CD8-positive, alpha-beta memory T cell (primary cell): Measurements from ENCODE around the gene RHBDL1. TPM values are rescaled to one million over a fixed set of nuclear protein-coding genes. Genes with fewer than 3 reads are reported as not detected.
A peak's percentile ranks its signal among the peaks of the same experiment; 100 is the strongest.

Experiments used
- CTCF ChIA-PET: fragments of 350-600 bp; sonication (Branson Sonifier 250); formaldehyde crosslinking; loops from one replicate; lab custom pipeline; 2021; ENCODE audit warnings: antibody characterized with exemption; lab: Charles Lee
- POLR2A ChIA-PET: fragments of 350-600 bp; sonication (Branson Sonifier 250); formaldehyde crosslinking; loops from one replicate; lab custom pipeline; 2021; ENCODE audit warnings: antibody characterized with exemption; lab: Charles Lee
- DNase-seq, 5 donors: peaks; one replicate each; pipeline versions ENCODE4 v3.0.0 to v3.0.0-alpha.2; 2020 to 2022; ENCODE audit warnings: mixed read lengths in 1 of 5
- H3K27ac ChIP-seq: one replicate; pipeline ENCODE4 v1.7.0; 2013; ENCODE audit warnings: low read depth, mild to moderate bottlenecking, low read length, moderate library complexity
- H3K27me3 ChIP-seq: 2 replicates; pipeline ENCODE4 v1.7.0; 2013; ENCODE audit warnings: low read length, mild to moderate bottlenecking; ENCODE audit not compliant: insufficient read depth, poor library complexity, severe bottlenecking
- H3K36me3 ChIP-seq: 2 replicates; pipeline ENCODE4 v1.7.0; 2013; ENCODE audit warnings: mild to moderate bottlenecking, low read length, moderate library complexity; ENCODE audit not compliant: insufficient read depth
- H3K4me1 ChIP-seq: 2 replicates; pipeline ENCODE4 v1.7.0; 2013; ENCODE audit warnings: mild to moderate bottlenecking, low read length, moderate library complexity; ENCODE audit not compliant: insufficient read depth
- H3K4me3 ChIP-seq: 2 replicates; pipeline ENCODE4 v1.7.0; 2013; ENCODE audit warnings: mild to moderate bottlenecking, low read length
- H3K9me3 ChIP-seq: 2 replicates; pipeline ENCODE4 v1.7.0; 2013; ENCODE audit warnings: mild to moderate bottlenecking, low read length
- H3K27ac Mint-ChIP-seq, 8 donors: one replicate each; pipeline ENCODE4 v1.8.0; 2020 to 2021; ENCODE audit warnings: mixed read lengths in 8 of 8, mild to moderate bottlenecking in 6 of 8, inconsistent platforms in 3 of 8, moderate library complexity in 3 of 8
- H3K27me3 Mint-ChIP-seq, 2 donors: one replicate each; pipeline ENCODE4 v1.8.0; 2020 to 2021; ENCODE audit warnings: mixed read lengths in 2 of 2, mild to moderate bottlenecking in 1 of 2, moderate library complexity in 1 of 2
- H3K36me3 Mint-ChIP-seq, 3 donors: one replicate each; pipeline ENCODE4 v1.8.0; 2020 to 2021; ENCODE audit warnings: mixed read lengths in 3 of 3, inconsistent platforms in 1 of 3, mild to moderate bottlenecking in 1 of 3
- H3K4me1 Mint-ChIP-seq, 3 donors: one replicate each; pipeline ENCODE4 v1.8.0; 2020 to 2021; ENCODE audit warnings: mixed read lengths in 3 of 3, inconsistent platforms in 1 of 3, mild to moderate bottlenecking in 1 of 3
- H3K4me3 Mint-ChIP-seq, 7 donors: one replicate each; pipeline ENCODE4 v1.8.0; 2020 to 2021; ENCODE audit warnings: mixed read lengths in 7 of 7, mild to moderate bottlenecking in 6 of 7, moderate library complexity in 4 of 7, inconsistent platforms in 2 of 7
- H3K9me3 Mint-ChIP-seq, 5 donors: one replicate each; pipeline ENCODE4 v1.8.0; 2020 to 2022; ENCODE audit warnings: mixed read lengths in 5 of 5, mild to moderate bottlenecking in 3 of 5, moderate library complexity in 2 of 5, inconsistent platforms in 1 of 5
- polyA plus RNA-seq: library from polyadenylated mRNA; unstranded; fragments of 300-500 nt; fragmentation: Illumina TruSeq; gene quantifications from one replicate; pipeline ENCODE4 v1.2.3, GENCODE V29; 2021
- total RNA-seq, 2 experiments: library from RNA; stranded (reverse); gene quantifications; one replicate each; pipeline ENCODE4 v1.2.3, GENCODE V29; 2021

Gene RHBDL1
- total and polyA plus RNA-seq, 3 experiments from 2014 or later: 0.29 to 0.44 (median 0.33) TPM

DNA sequence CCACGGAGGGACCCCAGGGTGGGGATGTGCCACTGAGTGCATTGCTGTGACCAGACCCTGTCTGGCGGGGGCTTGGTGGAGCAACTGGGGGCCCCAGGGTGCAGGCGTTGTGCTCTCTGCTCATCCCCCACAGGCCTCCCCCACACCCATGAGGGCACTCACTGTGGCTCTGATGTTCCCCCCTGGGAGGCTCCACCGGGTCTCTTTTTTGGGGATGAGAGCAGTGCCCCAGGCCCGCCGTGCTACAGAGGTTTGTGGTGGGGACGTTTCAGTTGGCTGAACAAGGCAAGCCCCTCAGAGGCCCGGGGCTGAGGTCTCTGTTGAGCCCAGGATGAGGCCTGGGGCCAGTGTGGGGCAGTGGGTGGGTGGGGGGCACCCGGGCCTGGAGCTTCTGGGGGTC, 48.2 kb downstream of the RHBDL1 start:
- DNase-seq: no peak
- H3K36me3 Mint-ChIP-seq: no peaks in the 10 kb centered on the region
- Histone ChIP-seq H3K27me3 (no peaks in the 10 kb centered on the region), H3K9me3 (no peaks in the 10 kb centered on the region), H3K36me3 (no peaks in the 10 kb centered on the region), H3K27ac (no peak overlapping the region), H3K4me1 (peaks cover 36% of the 10 kb centered on the region), H3K4me3 (no peak overlapping the region)
- H3K27me3 Mint-ChIP-seq: no peaks in the 10 kb centered on the region
- peak overlapping the region in 3 of 8 donors; percentile 47 to 87 (median 47) for H3K27ac Mint-ChIP-seq
- H3K4me3 Mint-ChIP-seq: peak overlapping the region in 3 of 7 donors; percentile 37 to 74 (median 52)
- no peaks in the 10 kb centered on the region for H3K9me3 Mint-ChIP-seq
- peaks cover 16 to 47% (median 18%) of the 10 kb centered on the region in 3 donors for H3K4me1 Mint-ChIP-seq
- ChIA-PET CTCF (interaction anchor here (7.2 to 22.8 kb wide), 2 partner anchors 9 to 13 kb away, joined by 59 to 332 read pairs; partner anchors contain the start of genes CIAO3, HAGHL and METRN), POLR2A (interaction anchor here (1.1 to 5.4 kb wide), 2 partner anchors 8 to 17 kb away, joined by 4 to 53 read pairs; partner anchors contain the start of genes CIAO3 and METRN)

DNA sequence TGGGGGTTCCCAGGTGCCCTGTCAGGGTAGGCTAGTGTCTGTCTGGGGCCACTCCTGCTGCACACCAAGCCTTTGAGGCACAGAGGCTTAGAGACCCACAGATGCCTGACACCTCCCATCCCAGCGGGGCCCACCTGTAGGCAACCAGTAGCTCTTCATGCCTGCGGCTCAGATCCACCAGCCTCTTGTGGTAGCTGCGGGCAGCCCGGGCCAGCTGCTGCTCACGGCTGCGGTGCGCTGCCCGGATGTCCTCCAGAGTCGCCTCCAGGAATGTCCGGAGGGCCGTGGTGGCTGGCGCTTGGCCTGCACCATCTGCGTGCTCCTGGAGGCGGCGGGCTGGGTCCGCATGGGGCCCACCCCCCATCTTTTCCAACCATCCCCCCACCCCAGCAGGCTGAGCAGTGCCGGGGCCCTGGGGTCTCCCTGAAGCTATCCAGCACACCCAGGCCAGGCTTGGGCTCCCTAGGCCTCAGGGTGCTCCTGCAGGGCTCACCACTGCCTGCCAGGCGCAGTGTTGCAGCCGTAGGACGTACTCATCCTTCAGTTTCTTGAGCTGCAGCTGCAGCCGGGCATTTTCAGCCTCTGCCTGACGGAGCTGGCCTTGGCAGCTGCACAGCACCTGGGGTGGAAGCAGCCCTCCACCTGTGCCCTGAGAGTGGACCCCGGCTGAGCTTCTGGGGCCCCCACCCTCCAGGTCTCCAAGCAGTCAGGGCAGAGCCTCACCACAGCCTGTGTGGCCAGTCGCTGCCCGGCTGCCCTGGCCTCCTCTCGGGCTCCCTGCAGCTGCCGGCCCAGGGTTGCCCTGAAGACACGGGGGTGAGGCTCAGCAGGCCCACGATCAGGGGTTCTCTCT, 48.9 kb downstream of the RHBDL1 start:
- Mint-ChIP-seq H3K27ac (peak overlapping the region in 2 of 8 donors; percentile 51 to 87), H3K4me1 (peaks cover 9 to 39% (median 11%) of the 10 kb centered on the region in 3 donors), H3K9me3 (no peaks in the 10 kb centered on the region), H3K27me3 (no peaks in the 10 kb centered on the region), H3K36me3 (no peaks in the 10 kb centered on the region), H3K4me3 (peak overlapping the region in 1 of 7 donors; percentile 81)
- H3K27me3 ChIP-seq: no peaks in the 10 kb centered on the region
- POLR2A ChIA-PET: interaction anchor here (0.6 to 5.4 kb wide), 4 partner anchors 9 to 40 kb away, joined by 3 to 53 read pairs (median 10); partner anchors contain the start of genes CIAO3, JMJD8 and METRN
- DNase-seq: no peak
- no peaks in the 10 kb centered on the region for H3K9me3 ChIP-seq
- CTCF ChIA-PET: interaction anchor here (7.2 to 22.8 kb wide), 2 partner anchors 10 to 12 kb away, joined by 59 to 332 read pairs; partner anchors contain the start of genes CIAO3, HAGHL and METRN
- H3K4me3 ChIP-seq: no peak overlapping the region
- H3K4me1 ChIP-seq: peaks cover 30% of the 10 kb centered on the region
- H3K27ac ChIP-seq: no peak overlapping the region
- no peaks in the 10 kb centered on the region for H3K36me3 ChIP-seq

DNA sequence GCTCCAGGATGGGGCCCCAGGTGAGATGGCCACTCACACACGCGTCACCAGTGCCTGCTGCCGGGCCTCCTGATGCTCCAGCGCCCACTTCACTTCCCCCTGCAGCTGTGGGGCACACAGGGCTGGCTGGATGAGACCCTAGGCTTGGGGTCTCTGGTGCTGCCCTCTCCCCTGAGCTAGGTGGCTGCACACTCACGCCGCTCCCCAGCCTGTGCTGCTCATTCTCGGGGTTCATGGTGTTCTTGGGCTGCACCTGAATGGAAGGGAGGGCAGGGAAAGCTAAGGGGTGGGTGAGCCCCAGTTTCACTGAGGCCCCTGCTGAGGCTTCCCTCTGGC, 49.5 kb downstream of the RHBDL1 start:
- no peaks in the 10 kb centered on the region for H3K36me3 Mint-ChIP-seq
- Histone ChIP-seq H3K27ac (no peak overlapping the region), H3K4me3 (no peak overlapping the region), H3K9me3 (no peaks in the 10 kb centered on the region), H3K36me3 (no peaks in the 10 kb centered on the region), H3K4me1 (peaks cover 25% of the 10 kb centered on the region), H3K27me3 (no peaks in the 10 kb centered on the region)
- no peak for DNase-seq
- ChIA-PET CTCF (interaction anchor here (7.2 to 22.8 kb wide), 2 partner anchors 11 kb away, joined by 59 to 332 read pairs; partner anchors contain the start of genes CIAO3, HAGHL and METRN), POLR2A (interaction anchor here (0.6 to 5.4 kb wide), 6 partner anchors 9 to 40 kb away, joined by 3 to 53 read pairs (median 3); partner anchors contain the start of genes JMJD8 and METRN)
- H3K4me3 Mint-ChIP-seq: peak overlapping the region in 2 of 7 donors; percentile 81 to 87
- peak overlapping the region in 5 of 8 donors; percentile 46 to 86 (median 78) for H3K27ac Mint-ChIP-seq
- peaks cover 5 to 33% (median 6%) of the 10 kb centered on the region in 3 donors for H3K4me1 Mint-ChIP-seq
- no peaks in the 10 kb centered on the region for H3K9me3 Mint-ChIP-seq
- no peaks in the 10 kb centered on the region for H3K27me3 Mint-ChIP-seq

DNA sequence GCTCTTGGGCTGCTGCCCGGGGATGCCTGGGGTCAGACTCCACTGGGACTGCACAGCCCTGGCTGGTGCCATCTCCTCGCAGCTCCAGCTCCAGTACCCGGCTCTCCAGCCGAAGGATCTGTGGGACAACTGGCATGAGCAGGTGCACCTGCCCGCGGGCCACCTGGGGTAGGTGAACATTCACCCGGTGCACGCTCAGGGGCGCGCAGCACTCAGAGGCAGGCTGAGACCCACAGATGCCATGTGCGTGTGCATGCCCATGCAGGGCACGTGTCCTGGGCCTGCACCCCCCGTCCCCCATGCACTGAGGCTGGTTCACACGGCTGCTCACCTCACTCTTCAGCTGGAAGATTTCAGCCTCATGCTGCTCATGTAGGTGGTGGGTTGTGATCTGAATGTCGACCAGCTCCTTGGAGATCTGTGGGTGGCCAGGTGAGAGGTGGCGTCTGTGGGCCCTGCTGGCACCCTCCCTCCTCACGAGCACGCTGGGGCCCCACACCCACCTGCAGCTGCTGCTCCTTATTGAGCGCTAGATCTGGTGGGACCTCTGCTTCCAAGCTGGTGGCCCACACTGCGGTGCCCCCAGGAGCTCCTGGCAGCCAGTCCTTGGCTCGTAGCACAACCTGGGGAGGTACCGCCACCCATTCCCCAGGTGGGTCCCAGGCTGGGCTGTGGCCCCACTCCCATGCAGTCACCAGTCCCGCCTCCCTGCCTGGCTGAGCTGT, 50.2 kb downstream of the RHBDL1 start:
- Mint-ChIP-seq H3K36me3 (no peaks in the 10 kb centered on the region), H3K4me1 (peaks cover 0 to 28% (median 3%) of the 10 kb centered on the region in 3 donors), H3K27me3 (no peaks in the 10 kb centered on the region), H3K4me3 (peak overlapping the region in 5 of 7 donors; percentile 5 to 87 (median 73)), H3K9me3 (no peaks in the 10 kb centered on the region), H3K27ac (peak overlapping the region; percentile 12 to 86 (median 57))
- Histone ChIP-seq H3K27ac (no peak overlapping the region), H3K27me3 (no peaks in the 10 kb centered on the region), H3K9me3 (no peaks in the 10 kb centered on the region), H3K4me3 (no peak overlapping the region), H3K4me1 (peaks cover 18% of the 10 kb centered on the region), H3K36me3 (no peaks in the 10 kb centered on the region)
- DNase-seq: no peak
- CTCF ChIA-PET: interaction anchor here (0.8 to 22.8 kb wide), 3 partner anchors 11 to 15 kb away, joined by 8 to 332 read pairs (median 59); partner anchors contain the start of genes CIAO3, HAGHL and METRN
- POLR2A ChIA-PET: interaction anchor here (0.6 to 5.4 kb wide), 7 partner anchors 10 to 62 kb away, joined by 3 to 53 read pairs (median 3); partner anchors contain the start of genes CIAO3, JMJD8, METRN and RPUSD1

DNA sequence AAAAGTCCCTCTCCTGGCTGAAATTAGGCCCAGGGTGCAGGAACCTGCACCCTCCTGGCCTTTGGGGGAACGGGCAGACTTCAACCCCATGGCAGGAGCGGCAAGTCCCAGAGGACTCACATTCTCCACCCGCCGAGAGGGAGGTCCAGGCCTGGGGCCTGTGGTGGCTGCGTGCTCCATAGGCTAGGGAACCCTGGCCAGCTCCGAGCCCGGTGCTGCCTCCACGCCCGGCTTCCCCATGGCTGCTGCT, 50.6 kb downstream of the RHBDL1 start:
- no peaks in the 10 kb centered on the region for H3K36me3 ChIP-seq
- H3K9me3 ChIP-seq: no peaks in the 10 kb centered on the region
- no peaks in the 10 kb centered on the region for H3K27me3 Mint-ChIP-seq
- no peak overlapping the region for H3K4me3 ChIP-seq
- no peaks in the 10 kb centered on the region for H3K36me3 Mint-ChIP-seq
- no peak for DNase-seq
- no peak overlapping the region for H3K27ac ChIP-seq
- H3K27ac Mint-ChIP-seq: peak overlapping the region in 3 of 8 donors; percentile 77 to 86 (median 77)
- ChIA-PET POLR2A (interaction anchor here (0.7 to 5.4 kb wide), 4 partner anchors 10 to 30 kb away, joined by 3 to 53 read pairs (median 9); partner anchors contain the start of genes CIAO3 and METRN), CTCF (interaction anchor here (0.8 to 22.8 kb wide), 3 partner anchors 10 to 16 kb away, joined by 8 to 332 read pairs (median 59); partner anchors contain the start of genes CIAO3, HAGHL and METRN)
- H3K4me1 ChIP-seq: peaks cover 18% of the 10 kb centered on the region
- peaks cover 0 to 28% (median 3%) of the 10 kb centered on the region in 3 donors for H3K4me1 Mint-ChIP-seq
- peak overlapping the region in 6 of 7 donors; percentile 63 to 87 (median 70) for H3K4me3 Mint-ChIP-seq
- H3K27me3 ChIP-seq: no peaks in the 10 kb centered on the region
- H3K9me3 Mint-ChIP-seq: no peaks in the 10 kb centered on the region

DNA sequence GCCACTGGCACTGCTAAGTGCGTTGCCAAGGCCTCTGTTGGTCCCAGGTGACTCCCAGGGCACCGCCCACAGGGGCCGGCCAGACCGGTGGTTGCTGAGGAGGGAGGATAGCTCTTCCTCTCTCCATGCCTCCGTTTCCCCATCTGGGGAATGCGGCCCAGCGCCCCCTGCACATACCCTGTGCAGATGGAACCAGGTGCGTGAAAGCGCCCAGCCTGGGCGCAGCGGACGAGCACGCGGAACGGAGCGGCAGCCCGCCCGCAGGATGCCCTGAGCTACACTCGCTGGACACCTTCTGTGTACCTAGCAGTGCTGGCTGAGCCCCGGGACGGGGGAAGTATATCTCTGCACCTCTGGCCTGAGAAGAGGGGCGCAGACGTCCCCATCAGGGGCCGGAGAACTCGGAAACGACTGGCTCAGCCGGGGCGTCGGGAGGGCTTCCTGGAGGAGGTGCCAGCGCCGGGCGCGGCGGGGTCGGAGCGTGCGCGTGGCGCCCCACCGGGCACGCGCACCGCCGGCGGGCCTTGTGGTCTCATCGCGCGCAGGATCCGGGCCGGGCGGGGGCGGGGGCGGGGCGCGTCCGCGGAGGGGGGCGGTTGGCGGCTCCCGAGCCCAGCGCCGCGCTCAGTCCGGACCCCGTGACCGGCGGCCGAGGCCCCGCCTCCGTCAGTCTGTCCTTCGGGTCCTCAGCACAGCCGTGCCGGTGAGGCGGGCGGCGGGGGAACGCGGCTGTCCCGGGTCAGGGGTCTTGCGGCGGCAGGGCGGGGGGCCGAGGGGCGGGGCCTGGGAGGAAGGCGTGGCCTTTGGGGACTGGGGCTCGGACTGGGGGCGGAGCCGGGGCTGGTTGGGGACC, 51.2 kb downstream of the RHBDL1 start, which contains the start of the genes CCDC78 and HAGHL:
CCDC78 (minus strand) TSS at position 6 of the 853 bp plus-strand sequence. CDS start 76 bp downstream, outside the sequence.
HAGHL (plus strand) TSS at position 669 of the 853 bp plus-strand sequence. CDS start 404 bp downstream, outside the sequence.
- Mint-ChIP-seq H3K4me3 (peak within 1 kb of the TSS; percentile 64 to 87 (median 69)), H3K4me1 (peaks cover 0 to 28% (median 3%) of the 10 kb centered on the region in 3 donors), H3K27me3 (no peaks in the 10 kb centered on the region), H3K9me3 (no peaks in the 10 kb centered on the region), H3K36me3 (no peaks in the 10 kb centered on the region), H3K27ac (peak within 1 kb of the TSS; percentile 12 to 86 (median 64))
- peak; percentile 64 to 81 (median 68) for DNase-seq
- H3K4me1 ChIP-seq: peaks cover 15% of the 10 kb centered on the region
- no peaks in the 10 kb centered on the region for H3K9me3 ChIP-seq
- no peaks in the 10 kb centered on the region for H3K27me3 ChIP-seq
- H3K27ac ChIP-seq: peak within 1 kb of the TSS; percentile 73
- H3K4me3 ChIP-seq: peak within 1 kb of the TSS; percentile 69
- H3K36me3 ChIP-seq: no peaks in the 10 kb centered on the region
- ChIA-PET CTCF (interaction anchor here (0.8 to 22.8 kb wide), 5 partner anchors 9 to 59 kb away, joined by 8 to 332 read pairs (median 59); partner anchors contain the start of genes ANTKMT, CCDC78, CIAO3 and HAGHL), POLR2A (interaction anchor here (0.5 to 5.4 kb wide), 7 partner anchors 11 to 746 kb away, joined by 3 to 53 read pairs (median 3); partner anchors contain the start of genes CIAO3, METRN, STUB1 and WDR24)
